HG02623 (cell line): Measurements from ENCODE around the gene NUP160.
A peak's percentile ranks its signal among the peaks of the same experiment; 100 is the strongest.
"Not testable (repeated sequence)": the region's sequence is repeated elsewhere in the genome, so short reads cannot be mapped to it uniquely, and the experiment has no call there.

Source experiments
- ATAC-seq: cut with Tn5 transposase; IDR thresholded peaks from one replicate; pipeline ENCODE4 v1.9.1; 2021; ENCODE audit warnings: moderate library complexity; ENCODE audit not compliant: unreplicated experiment

The NUP160 gene

DNA sequence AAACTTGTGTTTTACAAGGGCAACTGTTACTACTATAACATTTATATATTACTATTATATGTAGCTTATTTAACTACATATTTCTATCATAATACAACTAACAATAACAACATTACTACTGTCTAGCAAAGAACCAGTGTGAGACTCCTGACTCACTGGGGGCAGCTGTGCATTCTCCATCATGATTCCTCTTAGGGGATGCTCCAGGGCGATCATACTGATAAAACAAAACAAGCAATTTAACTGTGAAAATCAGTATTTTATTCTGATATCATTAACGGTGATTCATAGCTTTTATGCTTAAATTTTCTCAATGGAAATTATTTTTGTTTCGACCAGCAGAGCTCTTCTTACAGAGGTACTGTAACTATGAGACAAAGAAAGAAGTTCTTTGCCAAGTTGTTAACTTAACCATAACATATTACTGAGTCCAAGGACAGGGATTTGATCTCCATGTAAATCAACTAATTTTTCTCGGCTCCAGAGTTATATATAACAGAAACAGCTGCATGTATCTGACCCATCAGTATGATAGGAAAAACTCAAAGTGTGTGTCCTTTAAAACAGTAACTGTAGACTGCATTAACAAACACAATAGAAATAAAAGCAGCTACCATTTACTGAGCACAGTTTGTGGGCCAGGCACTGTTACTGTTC, 56.2 kb downstream of the NUP160 start:
- ATAC-seq, result no peak

DNA sequence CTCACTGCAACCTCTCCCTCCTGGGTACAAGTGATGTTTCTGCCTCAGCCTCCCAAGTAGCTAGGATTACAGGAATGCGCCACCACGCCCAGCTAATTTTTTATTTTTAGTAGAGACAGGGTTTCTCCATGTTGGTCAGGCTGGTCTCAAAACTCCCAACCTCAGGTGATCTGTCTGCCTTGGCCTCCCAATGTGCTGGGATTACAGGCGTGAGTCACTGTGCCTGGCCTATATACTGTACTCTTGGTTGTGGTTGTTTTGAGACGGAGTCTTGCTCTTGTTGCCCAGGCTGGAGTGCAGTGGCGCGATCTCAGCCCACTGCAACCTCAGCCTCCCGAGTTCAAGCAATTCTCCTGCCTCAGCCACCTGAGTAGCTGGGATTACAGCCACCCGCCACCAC, 58.1 kb downstream of the NUP160 start:
- ATAC-seq, result not testable (repeated sequence)

DNA sequence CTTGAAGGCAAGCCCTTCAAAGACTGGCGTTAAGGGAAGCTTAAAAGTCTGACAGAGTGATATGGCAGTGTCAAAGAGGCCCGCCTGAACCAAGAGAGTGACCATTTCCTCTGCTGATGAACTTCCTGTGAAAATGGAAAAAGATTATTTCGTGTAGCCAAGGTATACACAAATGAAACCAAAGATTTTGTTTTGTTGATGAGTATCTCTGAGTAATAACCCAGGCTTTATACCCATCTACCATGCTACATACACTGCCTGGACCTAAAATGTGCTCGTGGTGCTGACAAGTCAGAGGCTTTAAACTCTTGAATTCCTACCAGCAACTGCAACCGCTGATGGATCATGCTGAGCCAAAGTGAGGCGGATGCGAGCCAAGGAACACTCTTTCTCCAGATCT, 60.0 kb downstream of the NUP160 start:
- no peak for ATAC-seq

DNA sequence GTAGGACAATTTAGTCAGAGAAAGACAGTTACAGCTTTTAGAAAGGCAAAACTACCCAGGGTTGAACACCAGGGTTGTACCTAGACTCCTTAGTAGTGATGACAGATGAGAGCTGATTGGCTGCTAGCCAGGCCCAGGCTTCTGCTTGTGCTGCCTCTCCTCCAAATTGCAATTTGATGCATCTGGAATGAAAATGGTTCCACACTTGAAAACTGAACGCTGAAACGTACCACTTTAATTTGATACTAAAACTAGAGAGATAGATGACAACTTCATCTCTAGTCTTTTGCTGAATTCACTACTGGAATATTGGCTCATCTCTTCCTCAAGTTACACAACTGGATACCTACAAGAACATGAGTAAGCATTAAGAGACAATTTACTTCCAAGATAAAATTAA, 61.8 kb downstream of the NUP160 start:
- no peak for ATAC-seq

DNA sequence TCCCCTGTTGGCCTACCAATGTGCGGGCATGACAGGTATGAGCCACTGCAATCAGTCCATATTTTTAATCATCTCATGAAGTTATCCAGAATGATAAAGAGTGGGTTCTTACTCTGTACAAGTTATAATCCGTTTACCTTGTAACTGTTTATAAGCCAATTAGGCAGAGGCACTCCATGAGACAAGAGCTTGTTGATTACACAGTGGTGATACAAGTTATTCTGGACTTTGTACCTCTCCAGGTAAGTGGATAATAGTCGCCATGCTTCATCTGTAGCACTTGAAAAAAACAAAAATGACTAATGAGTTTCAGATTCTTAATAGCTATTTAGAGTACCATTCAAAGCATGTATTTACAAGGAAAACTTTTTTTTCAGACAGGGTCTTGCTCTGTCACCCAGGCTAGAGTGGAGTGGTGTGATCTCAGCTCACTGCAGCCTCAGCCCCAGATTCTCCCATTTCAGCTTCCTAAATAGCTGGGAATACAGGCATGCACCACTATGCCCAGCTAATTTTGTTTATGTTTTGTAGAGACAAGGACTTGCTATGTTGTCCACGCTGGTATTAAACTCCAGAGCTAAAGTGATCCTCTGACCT, 63.3 kb downstream of the NUP160 start:
- no peak for ATAC-seq

DNA sequence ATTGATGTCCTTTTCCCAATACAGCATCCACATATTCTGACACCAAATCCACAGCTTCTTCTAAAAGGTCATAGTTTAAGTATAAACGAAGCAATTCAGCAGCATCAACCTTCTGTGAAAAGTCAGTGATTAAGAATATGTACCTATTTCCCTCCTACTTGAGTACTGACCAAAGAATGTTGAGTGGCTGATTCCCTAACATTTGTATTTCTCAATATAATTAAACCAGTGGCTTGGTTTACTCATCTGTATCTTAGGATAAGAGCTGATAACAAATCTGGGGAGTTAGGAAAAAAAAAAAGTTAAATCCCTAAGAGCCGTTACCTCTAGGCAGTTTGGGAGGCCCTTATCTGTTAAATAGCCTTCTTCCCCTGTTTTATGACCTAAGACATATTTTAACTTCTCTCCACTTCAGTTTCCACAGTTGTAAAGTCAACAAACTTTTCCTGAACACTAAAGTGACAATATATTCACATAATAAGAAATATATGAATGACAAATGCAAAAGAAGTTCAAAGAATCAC, 65.0 kb downstream of the NUP160 start:
- no peak for ATAC-seq

DNA sequence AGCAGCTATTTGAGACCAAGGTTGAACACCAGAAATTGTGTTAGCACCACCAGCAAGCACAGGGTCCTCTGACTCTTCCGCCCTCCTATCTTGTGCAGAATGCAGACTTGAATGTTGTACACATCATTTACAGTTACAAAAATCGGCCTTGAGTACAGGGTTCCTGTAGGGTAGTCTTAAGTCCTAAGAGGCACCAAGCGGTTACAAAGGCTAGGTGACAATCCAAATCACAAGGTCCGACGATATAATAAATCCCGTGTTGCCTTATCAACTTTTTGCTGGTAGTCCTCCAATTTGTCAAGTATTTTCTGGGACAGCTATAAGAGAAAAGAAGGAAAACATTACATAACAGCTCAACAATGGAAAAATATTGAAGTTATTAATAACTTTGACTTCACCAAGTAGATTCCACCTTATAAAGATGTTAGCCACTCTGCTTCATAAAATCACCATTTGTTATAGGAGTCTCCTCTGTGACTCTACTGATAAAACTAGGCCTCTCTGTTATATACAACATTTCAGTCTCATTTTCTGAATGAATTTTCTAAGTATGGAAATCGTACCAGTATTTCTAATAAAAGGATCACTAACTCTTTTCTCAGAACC, 69.2 kb downstream of the NUP160 start:
- ATAC-seq, result no peak

DNA sequence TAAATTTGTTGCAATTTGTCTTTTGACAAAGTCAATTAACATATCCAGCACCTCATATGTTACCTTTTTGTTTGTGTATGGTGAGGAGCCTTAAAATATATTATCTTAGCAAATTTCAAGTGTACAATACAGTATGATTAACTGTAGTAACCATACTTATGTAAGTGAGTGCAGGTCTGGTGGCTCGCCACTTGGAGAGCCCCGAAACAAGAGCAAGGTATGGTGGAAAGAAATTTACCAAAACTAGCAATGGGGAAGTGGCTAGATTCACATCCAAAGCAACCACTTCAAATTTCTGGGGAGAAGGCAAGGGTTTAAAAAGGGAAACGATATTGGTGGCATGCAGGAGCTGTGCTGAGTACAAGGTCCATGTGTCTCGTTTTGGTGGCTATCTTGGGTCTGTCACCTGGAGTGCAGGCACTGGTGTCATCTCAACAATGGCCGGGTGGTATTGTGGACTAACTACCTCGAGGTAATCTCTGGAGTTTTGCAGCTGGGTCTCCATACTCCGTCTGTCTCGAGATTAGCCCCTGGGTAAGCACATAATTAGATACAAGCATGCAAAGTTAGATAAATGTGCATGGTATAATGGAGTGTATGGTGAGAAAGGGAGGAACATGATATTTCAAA, 72.8 kb downstream of the NUP160 start:
- ATAC-seq, result no peak

DNA sequence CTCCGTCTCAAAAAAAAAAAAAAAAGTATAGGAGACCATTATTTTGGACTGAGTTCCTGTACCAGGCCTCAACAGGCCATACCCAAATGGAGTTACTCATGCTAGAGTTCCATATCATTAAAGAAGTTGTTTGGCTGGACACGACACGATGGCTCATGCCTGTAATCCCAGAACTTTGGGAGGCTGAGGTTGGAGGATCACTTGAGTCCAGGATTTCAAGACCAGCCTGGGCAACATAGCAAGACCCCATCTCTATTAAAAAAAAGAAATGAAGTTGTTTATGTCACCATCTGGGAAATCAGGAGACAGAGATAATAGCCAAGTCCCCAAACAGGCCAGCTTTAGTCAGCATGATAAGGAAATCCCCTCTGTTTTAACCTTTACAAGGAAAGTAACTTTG, 74.3 kb downstream of the NUP160 start:
- no peak for ATAC-seq

DNA sequence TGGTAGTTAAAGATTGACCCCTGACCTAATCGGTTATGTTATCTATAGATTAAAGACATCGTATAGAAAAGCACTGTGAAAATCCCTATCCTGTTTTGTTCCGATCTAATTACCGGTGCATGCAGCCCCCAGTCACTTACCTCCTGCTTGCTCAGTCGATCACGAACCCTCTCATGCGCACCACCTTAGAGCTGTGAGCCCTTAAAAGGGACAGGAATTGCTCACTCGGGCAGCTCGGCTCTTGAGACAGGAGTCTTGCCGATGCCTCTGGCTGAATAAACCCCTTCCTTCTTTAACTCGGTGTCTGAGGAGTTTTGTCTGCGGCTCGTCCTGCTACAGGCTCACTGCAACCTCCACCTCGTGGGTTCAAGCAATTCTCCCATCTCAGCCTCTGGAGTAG, 78.6 kb downstream of the NUP160 start:
- ATAC-seq, result not testable (repeated sequence)

DNA sequence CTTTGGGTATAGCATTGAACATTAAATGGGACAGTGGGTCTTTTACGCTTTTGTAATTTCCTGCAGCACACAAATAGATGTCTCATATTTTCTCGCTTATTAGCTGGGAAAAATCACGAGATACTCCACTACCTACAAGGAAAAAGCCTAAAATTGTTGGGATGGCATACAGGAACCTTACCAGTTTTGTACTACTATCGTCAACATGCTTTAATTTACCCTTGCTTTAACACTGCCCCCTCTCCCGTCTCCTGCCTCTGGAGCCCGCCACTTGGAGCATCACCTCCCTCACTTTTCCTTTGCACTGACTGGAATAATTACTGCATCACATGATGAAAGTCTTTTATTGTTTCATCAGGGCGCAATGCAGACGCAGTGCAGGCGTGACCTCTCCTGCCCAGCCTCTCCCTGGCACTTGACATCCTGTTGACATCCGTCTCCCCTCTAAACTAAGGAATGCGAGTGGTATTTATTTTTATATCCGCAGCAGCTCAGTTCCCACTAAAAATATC, 80.0 kb downstream of the NUP160 start:
- ATAC-seq, result no peak

DNA sequence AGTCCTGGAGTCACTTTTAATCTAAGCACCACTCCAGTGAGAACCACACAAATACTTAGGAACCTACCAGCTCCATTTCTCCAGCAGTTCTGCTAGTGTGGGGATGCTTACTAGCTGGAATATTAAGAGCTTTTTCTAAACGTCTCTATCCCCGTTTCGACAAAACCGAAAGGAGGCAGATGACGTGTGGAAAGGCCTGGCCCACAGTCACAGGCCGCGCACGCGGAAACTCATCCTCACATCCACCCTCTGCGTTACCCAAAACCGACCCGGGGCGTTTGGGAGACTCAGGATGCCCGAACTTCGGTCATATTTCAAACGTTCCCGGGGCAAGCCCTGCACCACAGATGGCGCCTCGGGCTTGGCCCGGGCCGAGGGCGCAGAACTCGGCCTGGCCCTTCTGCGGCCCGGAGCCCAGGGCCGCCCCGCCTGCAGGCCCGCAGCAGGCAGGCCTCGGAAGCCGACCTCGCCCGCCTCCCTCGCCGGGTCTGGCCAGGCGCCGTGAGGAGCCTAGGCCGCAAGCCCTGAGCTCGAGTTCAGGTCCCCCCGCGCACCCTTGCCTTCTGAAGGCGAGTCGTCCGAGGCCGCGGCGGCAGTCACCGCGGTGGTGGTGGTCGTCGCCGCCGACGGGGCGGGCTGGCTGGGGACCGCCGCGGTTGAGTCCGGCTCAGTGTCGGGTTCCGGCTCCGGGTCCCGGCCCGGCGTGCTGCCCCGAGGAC, 81.5 kb downstream of the NUP160 start:
- ATAC-seq, result peak; percentile 25

DNA sequence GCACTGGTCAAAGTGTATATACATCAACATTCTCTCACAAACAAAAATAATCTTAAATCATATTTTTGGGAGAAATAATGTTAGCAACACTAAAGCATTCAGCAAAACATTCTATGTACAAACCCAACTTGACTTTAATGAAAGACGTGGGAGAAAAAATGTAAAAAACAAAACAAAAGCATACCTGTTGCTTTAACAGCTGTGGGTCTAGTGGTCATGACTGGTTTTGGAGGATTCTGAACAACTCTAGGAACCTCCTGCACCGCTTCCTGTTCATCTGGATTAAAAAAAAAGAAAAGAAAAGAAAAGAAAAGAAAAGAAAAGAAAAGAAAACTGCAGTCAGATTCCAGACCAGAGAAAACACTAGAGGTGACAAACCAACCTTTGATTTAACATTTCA, 83.1 kb downstream of the NUP160 start:
- ATAC-seq, result no peak

DNA sequence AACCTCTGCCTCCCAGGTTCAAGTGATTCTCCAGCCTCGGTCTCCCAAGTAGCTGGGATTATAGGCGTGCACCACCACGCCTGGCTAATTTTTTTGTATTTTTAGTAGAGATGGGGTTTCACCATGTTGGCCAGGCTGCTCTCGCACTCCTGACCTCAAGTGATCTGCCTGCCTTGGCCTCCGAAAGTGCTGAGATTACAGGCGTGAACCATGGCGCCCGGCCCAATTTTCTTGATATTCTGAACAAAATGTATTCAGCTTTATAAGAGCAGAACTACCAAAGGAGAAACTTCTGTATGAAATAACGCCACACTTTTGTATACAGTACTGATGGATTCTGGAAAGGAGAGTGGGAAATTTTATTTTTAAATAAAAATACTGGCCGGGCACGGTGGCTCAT, 88.9 kb downstream of the NUP160 start:
- not testable (repeated sequence) for ATAC-seq

DNA sequence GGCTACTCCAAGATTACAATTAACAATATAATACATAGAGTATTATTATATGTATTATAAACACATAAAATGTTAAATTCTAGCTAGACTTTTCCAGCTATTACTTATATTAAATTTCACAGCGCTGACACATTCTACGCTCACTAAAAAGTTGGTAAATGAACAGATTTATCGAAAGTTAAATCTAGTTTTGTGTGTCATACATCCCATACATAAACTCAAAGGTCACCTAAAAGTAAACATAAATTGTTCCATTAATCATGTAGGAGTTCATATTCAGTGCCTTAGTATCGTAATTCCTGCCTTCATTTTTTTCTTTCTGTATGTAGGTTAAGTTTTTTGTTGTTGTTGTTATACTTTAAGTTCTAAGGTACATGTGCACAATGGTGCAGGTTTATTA, 91.9 kb downstream of the NUP160 start:
- ATAC-seq, result no peak

DNA sequence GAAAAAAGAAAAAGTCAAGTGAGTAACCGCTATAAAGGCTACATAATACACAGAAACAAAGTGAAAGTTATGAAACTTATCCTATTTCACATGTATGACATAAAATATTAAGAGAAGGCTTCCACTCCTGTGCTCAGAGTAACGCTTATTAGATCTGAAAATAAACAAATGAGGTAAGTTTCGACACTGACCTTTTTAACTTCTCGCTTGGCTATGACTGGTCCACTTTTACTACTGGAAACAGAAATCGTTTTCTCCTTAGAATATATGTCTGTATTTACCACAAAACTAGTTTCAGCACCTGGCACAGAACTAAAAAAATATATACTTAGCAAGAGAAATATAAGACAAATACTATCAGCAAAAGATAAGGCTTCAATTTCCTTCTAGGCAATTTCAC, 97.4 kb downstream of the NUP160 start:
- ATAC-seq, result no peak

DNA sequence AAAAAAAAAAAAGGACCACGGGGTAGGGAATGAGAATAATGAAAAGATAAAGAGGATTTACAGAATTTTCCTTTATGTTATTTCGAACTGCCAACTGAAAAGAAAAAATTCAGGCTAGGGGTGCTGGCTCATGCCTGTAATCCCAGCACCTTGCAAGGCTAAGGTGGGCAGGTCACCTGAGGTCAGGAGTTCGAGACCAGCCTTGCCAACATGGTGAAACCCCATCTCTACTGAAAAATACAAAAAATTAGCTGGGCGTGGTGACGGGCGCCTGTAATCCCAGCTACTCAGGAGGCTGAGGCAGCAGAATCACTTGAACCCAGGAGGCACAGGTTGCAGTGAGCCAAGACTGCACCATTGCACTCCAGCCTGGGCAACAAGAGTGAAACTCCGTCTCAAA, 105.7 kb downstream of the NUP160 start:
- ATAC-seq, result not testable (repeated sequence)

DNA sequence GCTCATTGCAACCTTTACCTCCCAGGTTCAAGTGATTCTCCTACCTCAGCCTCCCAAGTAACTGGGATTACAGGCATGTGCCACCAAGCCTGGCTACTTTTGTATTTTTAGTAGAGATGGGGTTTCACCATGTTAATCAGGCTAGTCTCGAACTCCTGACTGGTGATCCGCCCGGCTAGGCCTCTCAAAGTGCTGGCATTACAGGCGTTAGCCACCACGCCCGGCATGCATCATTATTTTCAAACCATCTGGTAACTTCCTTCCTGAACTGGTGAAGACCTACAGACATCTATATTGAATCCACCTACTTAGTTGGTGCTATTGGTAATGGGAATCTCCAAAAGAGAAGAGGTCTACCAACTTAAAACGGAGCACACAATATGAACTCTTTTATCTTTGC, 110.3 kb downstream of the NUP160 start:
- not testable (repeated sequence) for ATAC-seq

DNA sequence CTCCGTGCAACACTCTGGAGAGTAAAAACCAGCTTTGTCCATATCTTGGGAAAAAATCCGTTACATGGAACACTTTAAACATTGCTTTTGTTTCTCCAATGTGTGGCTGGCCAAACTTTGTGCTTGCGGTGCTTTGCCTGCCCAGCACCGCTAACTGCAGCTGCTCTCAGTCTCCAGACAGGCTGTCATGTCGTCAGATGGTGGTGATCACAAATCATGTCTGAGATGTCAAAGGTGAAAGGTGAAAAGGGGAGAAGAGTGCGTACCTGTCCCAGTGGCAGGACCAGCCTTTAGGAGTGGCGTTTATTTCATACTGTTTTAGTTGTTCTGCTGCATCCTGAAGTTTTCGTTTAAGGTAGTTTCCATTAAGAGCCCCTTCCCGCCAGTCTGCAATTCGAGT, 115.9 kb downstream of the NUP160 start:
- no peak for ATAC-seq

DNA sequence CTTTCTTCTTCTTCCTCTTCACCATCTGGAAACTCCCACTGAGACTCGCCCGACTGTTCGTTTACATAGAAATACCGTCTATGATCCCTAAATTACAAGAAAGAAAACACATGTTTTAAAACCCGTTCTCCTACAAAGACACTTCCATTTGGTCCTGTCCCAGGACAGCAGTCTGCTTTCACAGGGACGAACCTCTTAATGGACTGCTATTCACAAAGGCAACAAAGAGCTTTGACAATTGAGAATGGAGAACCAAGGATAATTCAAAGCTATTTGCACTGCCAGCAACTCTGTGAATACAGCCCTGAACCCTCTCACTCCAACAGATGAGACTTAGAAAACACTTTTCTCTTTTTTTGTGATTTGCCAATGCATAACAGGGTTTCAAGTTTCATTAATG, 116.7 kb downstream of the NUP160 start:
- no peak for ATAC-seq
